Erythroblast (primary cell): ENCODE results near the gene CDX1.

Source experiments
- GATA1 ChIP-seq: IDR thresholded peaks from 2 replicates; pipeline ENCODE4 v1.6.1; 2011; ENCODE audit warnings: low read depth, mild to moderate bottlenecking, control low read depth, low read length, moderate library complexity
- POLR2A ChIP-seq: IDR thresholded peaks from 2 replicates; pipeline ENCODE4 v1.6.1; 2011; ENCODE audit warnings: mild to moderate bottlenecking, low read length

GRCh38 chr5:150119421-150120061, 47.0 kb upstream of the CDX1 start:
- no peak for TF ChIP-seq POLR2A
- no peak for TF ChIP-seq GATA1
